Fibroblast of pulmonary artery (primary cell): Measurements from ENCODE around the gene RALGPS1.

ENCODE experiments used
- DNase-seq: peaks from one replicate; pipeline ENCODE4 v3.0.0-alpha.2; 2010; ENCODE audit warnings: low read depth
- H3K4me3 ChIP-seq: replicated peaks from 2 replicates; pipeline ENCODE4 v1.5.1; 2011; ENCODE audit warnings: low read depth, mild to moderate bottlenecking, control low read depth, low read length, moderate library complexity
- CTCF ChIP-seq: IDR thresholded peaks from 2 replicates; pipeline ENCODE4 v1.5.1; 2011; ENCODE audit warnings: mild to moderate bottlenecking, control low read depth, low read length, inconsistent platforms; ENCODE audit errors: missing control alignments

Gene RALGPS1

GRCh38 chr9:127136880-127137639, 222.5 kb downstream of the RALGPS1 start:
- no peak overlapping the region for H3K4me3 ChIP-seq
- no peak for DNase-seq
- TF ChIP-seq CTCF: no peak

GRCh38 chr9:127137640-127138360, 223.2 kb downstream of the RALGPS1 start:
- DNase-seq: no peak
- H3K4me3 ChIP-seq: no peak overlapping the region
- no peak for TF ChIP-seq CTCF

- H3K4me3 ChIP-seq: no peak overlapping the region
- TF ChIP-seq CTCF: no peak
- DNase-seq: no peak
Observed at GRCh38 chr9:127138444-127138843, 223.9 kb downstream of the RALGPS1 start.

- TF ChIP-seq CTCF: no peak
- no peak overlapping the region for H3K4me3 ChIP-seq
- no peak for DNase-seq
Observed at GRCh38 chr9:127139071-127139731, 224.6 kb downstream of the RALGPS1 start.

- H3K4me3 ChIP-seq: no peak overlapping the region
- no peak for DNase-seq
- no peak for TF ChIP-seq CTCF
Observed at GRCh38 chr9:127139775-127140174, 225.2 kb downstream of the RALGPS1 start.

- DNase-seq: no peak
- no peak overlapping the region for H3K4me3 ChIP-seq
- TF ChIP-seq CTCF: no peak
Observed at GRCh38 chr9:127140181-127140580, 225.6 kb downstream of the RALGPS1 start.
